Endothelial cell of umbilical vein (primary cell): ENCODE data around the gene MINAR1. TPM values are rescaled to one million over a fixed set of nuclear protein-coding genes. Genes with fewer than 3 reads are reported as not detected.

Experiments
- BruUV-seq: library from RNA; stranded (reverse); fragments of 400-500 nt; replicated peaks from 2 replicates; lab custom pipeline; 2021; lab: Mats Ljungman, UMichigan
- CTCF ChIA-PET: fragments of 300-600, 350-600 bp; sonication (Branson Sonifier 250); formaldehyde crosslinking; loops from one replicate; lab custom pipeline; 2021; ENCODE audit warnings: antibody characterized with exemption, inconsistent platforms; lab: Charles Lee
- POLR2A ChIA-PET: fragments of 300-600, 350-600 bp; sonication (Branson Sonifier 250); formaldehyde crosslinking; loops from one replicate; lab custom pipeline; 2021; ENCODE audit warnings: antibody characterized with exemption, inconsistent platforms; lab: Charles Lee
- DNase-seq: peaks from one replicate; pipeline ENCODE4 v3.0.0-alpha.2; 2011; ENCODE audit warnings: low read depth, low spot score
- FAIRE-seq: peaks from 2 replicates; lab custom pipeline; 2011; peaks lifted over from hg19 to GRCh38; lab: Jason Lieb, UNC
- H2AFZ ChIP-seq: 2 replicates; pipeline ENCODE4 v1.6.0; 2012; ENCODE audit warnings: low read depth, low read length, control low read depth, inconsistent platforms
- H3K27ac ChIP-seq: 2 replicates; pipeline ENCODE4 v1.5.1; 2011; ENCODE audit warnings: low read depth, mild to moderate bottlenecking, control low read depth, low read length, moderate library complexity; ENCODE audit not compliant: insufficient read depth
- H3K27me3 ChIP-seq, 2 experiments: 2 replicates each; pipeline versions ENCODE4 v1.6.0 to v1.6.1; 2011; ENCODE audit warnings: low read length in 2 of 2, mixed read lengths in 1 of 2; ENCODE audit not compliant: control insufficient read depth in 2 of 2, insufficient read depth in 2 of 2
- H3K36me3 ChIP-seq, 2 experiments: 2 replicates in 1 of 2; 3 replicates in 1 of 2; pipeline ENCODE4 v1.5.1; 2011; ENCODE audit warnings: low read length in 2 of 2, mild to moderate bottlenecking in 1 of 2, moderate library complexity in 1 of 2; ENCODE audit not compliant: control insufficient read depth in 2 of 2, insufficient read depth in 2 of 2; ENCODE audit errors: extremely low read depth in 1 of 2
- H3K4me1 ChIP-seq: 3 replicates; pipeline ENCODE4 v1.5.1; 2011; ENCODE audit warnings: mild to moderate bottlenecking, low read length; ENCODE audit not compliant: control insufficient read depth, insufficient read depth; ENCODE audit errors: extremely low read depth
- H3K4me2 ChIP-seq: 2 replicates; pipeline ENCODE4 v1.6.1; 2011; ENCODE audit warnings: low read length, control low read depth, mixed read lengths; ENCODE audit not compliant: insufficient read depth
- H3K4me3 ChIP-seq, 3 experiments: fragments of 200-600 bp in 1 of 3; sonication (generic), shearing (Covaris generic) in 1 of 3; replicated peaks in 1 of 3; 2 replicates each; pipeline ENCODE4 v1.5.1; 2011 to 2016; ENCODE audit warnings: control low read depth in 3 of 3, low read length in 3 of 3, mild to moderate bottlenecking in 2 of 3, inconsistent platforms in 1 of 3, low read depth in 1 of 3, moderate library complexity in 1 of 3; ENCODE audit not compliant: insufficient read depth in 1 of 3
- H3K79me2 ChIP-seq: 2 replicates; pipeline ENCODE4 v1.6.0; 2012; ENCODE audit warnings: low read length, inconsistent platforms; ENCODE audit not compliant: control insufficient read depth, insufficient read depth
- H3K9ac ChIP-seq: replicated peaks from 2 replicates; pipeline ENCODE3; 2011; ENCODE audit warnings: low read length, control low read depth; ENCODE audit not compliant: insufficient read depth; ENCODE audit errors: extremely low read depth
- H3K9me1 ChIP-seq: replicated peaks from 3 replicates; pipeline ENCODE4 v1.6.0; 2011; ENCODE audit warnings: mild to moderate bottlenecking, low read length; ENCODE audit not compliant: control insufficient read depth, insufficient read depth; ENCODE audit errors: extremely low read depth
- H3K9me3 ChIP-seq: replicated peaks from 2 replicates; pipeline ENCODE4 v1.5.1; 2012; ENCODE audit warnings: low read length, inconsistent platforms; ENCODE audit not compliant: control insufficient read depth, insufficient read depth
- H4K20me1 ChIP-seq: replicated peaks from 2 replicates; pipeline ENCODE3; 2011; ENCODE audit warnings: mild to moderate bottlenecking, low read length; ENCODE audit not compliant: control insufficient read depth, insufficient read depth; ENCODE audit errors: extremely low read depth
- CTCF ChIP-seq, 2 donors: IDR thresholded peaks; 1 replicate in 1 of 2; 2 replicates in 1 of 2; pipeline ENCODE4 v1.5.1; 2011; ENCODE audit warnings: low read length in 2 of 2, mild to moderate bottlenecking in 2 of 2, moderate library complexity in 2 of 2, control low read depth in 1 of 2, inconsistent platforms in 1 of 2, low read depth in 1 of 2; ENCODE audit not compliant: insufficient read depth in 1 of 2; ENCODE audit errors: extremely low read depth in 1 of 2
- EZH2 ChIP-seq: IDR thresholded peaks from 2 replicates; pipeline ENCODE4 v1.6.1; 2012; ENCODE audit warnings: borderline replicate concordance, low read depth, mild to moderate bottlenecking, moderate library complexity, low read length, inconsistent platforms; ENCODE audit not compliant: severe bottlenecking
- FOS ChIP-seq: IDR thresholded peaks from 2 replicates; pipeline ENCODE4 v1.6.1; 2011; ENCODE audit warnings: mild to moderate bottlenecking, low read length, moderate library complexity, borderline replicate concordance; ENCODE audit not compliant: insufficient read depth
- GATA2 ChIP-seq: IDR thresholded peaks from 2 replicates; pipeline ENCODE4 v1.7.0; 2011; ENCODE audit warnings: low read depth, mild to moderate bottlenecking, moderate library complexity, mixed read lengths, low read length; ENCODE audit not compliant: insufficient read length, insufficient read depth
- JUN ChIP-seq: IDR thresholded peaks from 2 replicates; pipeline ENCODE4 v1.6.1; 2011; ENCODE audit warnings: borderline replicate concordance, low read depth; ENCODE audit not compliant: insufficient read length, insufficient read depth
- MAX ChIP-seq: IDR thresholded peaks from 2 replicates; pipeline ENCODE4 v1.6.1; 2011; ENCODE audit not compliant: insufficient read depth, insufficient read length
- MYC ChIP-seq: IDR thresholded peaks from one replicate; pipeline ENCODE4 v1.6.1; 2011; ENCODE audit warnings: mild to moderate bottlenecking, low read depth, low read length
- POLR2A ChIP-seq: IDR thresholded peaks from 2 replicates; pipeline ENCODE4 v1.6.1; 2012; ENCODE audit warnings: low read depth, mild to moderate bottlenecking, control low read depth, low read length
- POLR2AphosphoS5 ChIP-seq: IDR thresholded peaks from 2 replicates; pipeline ENCODE4 v1.6.1; 2012; ENCODE audit warnings: low read depth, mild to moderate bottlenecking, control low read depth, low read length, moderate library complexity; ENCODE audit not compliant: insufficient read depth
- dilution Hi-C: fragments of 300-500 bp; cut with MboI; formaldehyde crosslinking; loops from one replicate; pipeline ENCODE4 v1.15.0; 2019; ENCODE audit warnings: low sequenced_read_pairs; ENCODE audit not compliant: extremely low pct_ligation_motif_present
- intact Hi-C: fragments of 100-400 bp; cut with micrococcal nuclease; formaldehyde crosslinking; loops from one replicate; pipeline ENCODE4 v1.10.0; 2022
- polyA plus RNA-seq, 4 experiments: library from polyadenylated mRNA; depleted of rRNA in 3 of 4; stranded (reverse) in 3 of 4; unstranded in 1 of 4; fragments of >200 nt; gene quantifications; 2 replicates each; pipeline versions ENCODE4 v1.2.1 to v1.2.3, GENCODE V29; 2011 to 2012; ENCODE audit warnings: missing spikeins in 1 of 4
- total RNA-seq: library from RNA; stranded (reverse); gene quantifications from 2 replicates; pipeline ENCODE4 v1.2.3, GENCODE V29; 2021

Gene MINAR1
- total and polyA plus RNA-seq, 2 donors (not counting 3 experiments of a cell fraction or from before 2014, with no cell fraction given) = 0.33 to 0.93 TPM

- intact Hi-C loops = no loop called here
- Histone ChIP-seq H3K9me3 (no peaks in the 10 kb centered on the region), H3K4me1 (no peaks in the 10 kb centered on the region), H3K4me3 (no peak overlapping the region), H3K27ac (no peak overlapping the region), H3K9ac (no peak overlapping the region), H3K36me3 (no peaks in the 10 kb centered on the region), H4K20me1 (no peaks in the 10 kb centered on the region), H2AFZ (no peak overlapping the region), H3K79me2 (no peaks in the 10 kb centered on the region), H3K4me2 (no peak overlapping the region), H3K27me3 (no peaks in the 10 kb centered on the region), H3K9me1 (no peaks in the 10 kb centered on the region)
- no peak for FAIRE-seq
- no peak for DNase-seq
- CTCF ChIA-PET = interaction anchor here (1.0 to 2.5 kb wide), 2 partner anchors 62 to 411 kb away, joined by 3 to 7 read pairs; no protein-coding TSS in a partner anchor
- TF ChIP-seq EZH2 = no peak
- no peak for TF ChIP-seq POLR2AphosphoS5
- TF ChIP-seq MAX = no peak
- POLR2A ChIA-PET = no interaction called here
- no TSS peak for BruUV-seq
- dilution Hi-C loops = no loop called here
Measured at GRCh38 chr15:79442911-79443310, 10.8 kb downstream of the MINAR1 start.

GRCh38 chr15:79447060-79447459, 14.9 kb downstream of the MINAR1 start:
- dilution Hi-C loops = no loop called here
- Histone ChIP-seq H4K20me1 (no peaks in the 10 kb centered on the region), H3K9ac (no peak overlapping the region), H3K27me3 (peaks cover 0 to 2% of the 10 kb centered on the region in 2 experiments), H3K9me1 (no peaks in the 10 kb centered on the region), H3K4me2 (no peak overlapping the region), H3K9me3 (no peaks in the 10 kb centered on the region), H3K36me3 (no peaks in the 10 kb centered on the region), H3K27ac (no peak overlapping the region), H3K79me2 (no peaks in the 10 kb centered on the region), H2AFZ (no peak overlapping the region), H3K4me3 (no peak overlapping the region), H3K4me1 (no peaks in the 10 kb centered on the region)
- TF ChIP-seq POLR2A = no peak
- no peak for TF ChIP-seq POLR2AphosphoS5
- TF ChIP-seq CTCF (IDR thresholded peaks at IDR 0.05; ENCODE audit: extremely low read depth in 1 of 2, insufficient read depth in 1 of 2, low read depth in 1 of 2, low read length in 2 of 2) = no peak
- TF ChIP-seq MAX = no peak
- TF ChIP-seq GATA2 = no peak
- TF ChIP-seq FOS = no peak
- no peak for TF ChIP-seq JUN
- TF ChIP-seq EZH2 = no peak
- TF ChIP-seq MYC = no peak
- FAIRE-seq (no peak), DNase-seq (no peak)
- CTCF ChIA-PET = interaction anchor here (2.1 to 2.8 kb wide), 2 partner anchors 66 to 402 kb away, joined by 8 to 9 read pairs; no protein-coding TSS in a partner anchor
- intact Hi-C loops = no loop called here
- POLR2A ChIA-PET = no interaction called here
- no TSS peak for BruUV-seq
